Neural cell (in vitro differentiated cells): ENCODE results near the gene FCER2.
A peak's percentile ranks its signal among the peaks of the same experiment; 100 is the strongest.

ENCODE experiments used
- CTCF ChIP-seq: fragments of 450-650 bp; IDR thresholded peaks from 2 replicates; pipeline ENCODE4 v1.5.1; 2014; ENCODE audit warnings: antibody characterized with exemption, mild to moderate bottlenecking, moderate library complexity; ENCODE audit not compliant: poor library complexity, severe bottlenecking
- EZH2 ChIP-seq: fragments of 200-600, 300-800 bp; shearing (Covaris generic), sonication (generic); IDR thresholded peaks from 2 replicates; pipeline ENCODE4 v1.6.1; 2014; ENCODE audit warnings: antibody characterized with exemption, low read length, borderline replicate concordance, mild to moderate bottlenecking; ENCODE audit not compliant: insufficient read depth, poor library complexity, severe bottlenecking
- RAD21 ChIP-seq: fragments of 450-650 bp; conservative IDR thresholded peaks from 2 replicates; pipeline ENCODE4 v1.6.1; 2014; ENCODE audit warnings: antibody characterized with exemption, mild to moderate bottlenecking, moderate library complexity
- REST ChIP-seq: IDR thresholded peaks from 2 replicates; pipeline ENCODE4 v1.6.1; 2012; ENCODE audit warnings: borderline replicate concordance
- SMC3 ChIP-seq: fragments of 450-650 bp; conservative IDR thresholded peaks from 2 replicates; pipeline ENCODE4 v1.6.1; 2014; ENCODE audit warnings: antibody characterized with exemption, mild to moderate bottlenecking, moderate library complexity; ENCODE audit not compliant: poor library complexity

GRCh38 chr19:7681340-7682174 is 20.4 kb downstream of the FCER2 start:
- TF ChIP-seq SMC3 (peak; percentile 18), RAD21 (no peak), CTCF (peak; percentile 53), EZH2 (no peak), REST (no peak)
